HG03520 (cell line): ENCODE measurements around the gene VTN.

ENCODE experiments used
- ATAC-seq: cut with Tn5 transposase; IDR thresholded peaks from one replicate; pipeline ENCODE4 v1.9.1; 2021; ENCODE audit warnings: mild to moderate bottlenecking, moderate library complexity; ENCODE audit not compliant: unreplicated experiment

Gene VTN

DNA sequence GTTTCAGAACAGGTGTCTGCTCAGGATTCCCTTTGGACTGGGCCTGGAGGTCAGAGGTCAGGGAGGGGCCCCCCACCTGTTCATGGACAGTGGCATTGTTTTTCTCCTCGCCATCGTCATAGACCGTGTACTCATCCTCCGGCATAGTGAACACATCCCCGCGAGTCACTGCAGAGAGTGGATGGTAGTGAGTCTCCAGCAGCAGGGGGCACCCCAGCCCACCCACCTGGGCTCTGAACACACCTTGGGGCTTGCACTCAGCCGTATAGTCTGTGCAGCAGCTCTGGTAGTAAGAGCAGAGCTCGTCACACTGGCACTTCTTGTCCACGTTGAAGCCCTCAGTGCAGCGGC lies 448 bp downstream of the VTN start:
- no peak for ATAC-seq

DNA sequence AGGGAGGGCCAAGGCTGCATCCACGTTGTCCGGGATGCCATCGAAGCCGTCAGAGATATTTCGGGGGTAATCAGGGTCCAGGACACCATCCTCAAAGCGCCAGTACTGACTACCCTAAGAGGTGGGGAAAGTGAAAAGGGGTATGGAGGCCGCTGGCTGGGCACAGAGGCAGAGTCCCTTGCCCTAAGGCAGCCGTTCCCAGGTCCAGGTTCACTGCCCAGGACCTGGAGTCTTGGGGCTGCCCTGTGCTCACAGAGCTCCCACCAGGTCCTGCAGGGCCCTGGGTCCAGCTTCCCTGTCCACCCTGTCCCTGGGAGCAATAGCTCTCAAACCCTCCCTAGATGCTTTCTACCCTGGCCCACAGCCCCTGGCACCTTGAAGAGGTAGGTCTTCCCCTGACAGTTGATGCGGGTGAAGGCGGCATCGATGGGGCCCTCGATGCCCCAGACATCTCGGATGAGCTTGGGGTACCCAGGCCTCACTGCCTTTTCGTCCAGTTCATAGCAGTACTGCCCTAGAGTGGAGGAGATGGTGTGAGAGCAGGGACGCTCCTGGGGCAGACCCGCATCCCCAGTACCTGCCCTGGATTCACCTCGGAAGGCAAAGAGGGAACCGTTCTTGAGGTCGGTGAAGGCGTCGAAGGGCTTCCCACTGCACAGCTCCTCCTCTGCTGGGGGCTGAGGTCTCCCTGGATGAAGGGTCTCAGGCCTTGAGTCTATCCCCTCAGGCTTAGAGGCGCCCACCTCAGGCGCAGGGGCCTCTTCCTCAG lies 1.0 kb downstream of the VTN start:
- no peak for ATAC-seq

DNA sequence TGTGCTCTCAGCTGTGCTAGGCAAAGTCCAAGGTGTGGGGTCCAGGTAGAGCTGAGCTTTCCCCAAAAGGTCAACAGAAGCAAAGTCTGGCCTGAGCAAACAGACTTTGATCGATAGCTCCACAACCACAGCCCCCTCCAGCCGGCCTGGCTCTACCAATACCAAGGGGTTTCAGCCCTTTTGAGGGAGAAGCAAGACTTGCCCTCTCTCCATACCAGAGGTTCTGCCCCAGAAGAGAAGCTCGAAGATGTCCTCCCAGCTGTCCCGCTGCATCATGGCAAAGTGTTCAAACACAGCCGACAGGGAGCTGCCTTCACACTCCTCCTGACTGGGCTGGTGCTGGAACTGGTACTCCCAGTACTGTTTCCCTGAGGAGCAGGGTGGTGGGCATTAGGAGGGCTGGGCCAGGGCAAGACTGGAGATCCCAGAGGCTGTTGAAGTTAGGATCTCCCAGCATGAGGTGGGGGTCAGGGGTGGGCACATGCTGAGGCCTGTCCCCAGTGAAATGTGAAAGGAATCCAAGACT lies 1.7 kb downstream of the VTN start:
- no peak for ATAC-seq

DNA sequence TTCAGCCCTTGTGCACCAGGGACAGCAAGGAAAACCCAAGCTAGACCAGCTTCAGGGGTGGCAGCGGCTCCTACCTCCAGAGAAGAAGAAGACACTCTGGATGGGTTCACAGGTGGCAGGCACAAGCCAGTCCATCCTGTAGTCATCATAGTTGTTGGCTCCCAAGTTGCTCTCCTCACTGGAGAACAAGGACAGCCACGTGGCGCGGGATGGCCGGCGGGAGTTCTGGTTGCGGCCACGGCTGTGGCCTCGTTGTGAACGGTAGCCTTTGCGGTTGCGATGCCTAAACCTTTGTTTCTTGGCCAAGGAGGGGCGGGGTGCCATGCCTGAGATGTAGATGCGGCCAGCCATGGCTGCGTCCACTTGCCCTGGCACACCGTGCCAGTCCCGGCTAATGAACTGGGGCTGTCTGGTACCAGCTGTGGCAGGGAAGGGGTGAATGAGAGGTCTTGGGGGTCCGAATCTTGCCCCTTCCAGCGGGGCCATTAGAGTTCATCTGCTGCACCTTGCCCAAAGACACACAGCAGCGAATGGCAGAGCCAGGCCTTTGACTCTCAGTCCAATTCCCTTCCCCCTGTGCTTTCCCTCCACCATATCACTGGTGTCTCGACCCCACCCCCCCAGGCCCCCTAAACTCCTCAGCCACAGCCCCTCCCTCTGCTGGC lies 2.3 kb downstream of the VTN start:
- no peak for ATAC-seq

DNA sequence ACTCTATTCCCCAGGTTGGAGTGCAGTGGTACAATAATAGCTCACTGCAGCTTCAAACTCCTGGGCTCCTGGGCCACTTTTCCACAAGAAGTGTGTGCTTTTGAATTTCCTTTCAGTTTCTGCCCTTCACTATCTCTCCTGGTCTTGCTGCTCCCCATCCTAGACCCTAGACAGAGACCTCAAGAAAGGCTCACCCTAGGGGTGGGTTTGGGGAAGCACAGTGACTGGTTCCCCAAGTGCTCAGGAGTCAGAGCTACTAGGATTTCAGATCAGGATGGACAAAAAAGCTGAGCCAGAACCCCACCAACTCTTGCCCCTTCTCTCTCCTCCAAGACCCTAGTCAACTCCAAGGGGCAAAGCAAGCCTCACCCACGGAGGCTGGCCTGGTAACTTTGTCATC lies 3.5 kb downstream of the VTN start:
- no peak for ATAC-seq

DNA sequence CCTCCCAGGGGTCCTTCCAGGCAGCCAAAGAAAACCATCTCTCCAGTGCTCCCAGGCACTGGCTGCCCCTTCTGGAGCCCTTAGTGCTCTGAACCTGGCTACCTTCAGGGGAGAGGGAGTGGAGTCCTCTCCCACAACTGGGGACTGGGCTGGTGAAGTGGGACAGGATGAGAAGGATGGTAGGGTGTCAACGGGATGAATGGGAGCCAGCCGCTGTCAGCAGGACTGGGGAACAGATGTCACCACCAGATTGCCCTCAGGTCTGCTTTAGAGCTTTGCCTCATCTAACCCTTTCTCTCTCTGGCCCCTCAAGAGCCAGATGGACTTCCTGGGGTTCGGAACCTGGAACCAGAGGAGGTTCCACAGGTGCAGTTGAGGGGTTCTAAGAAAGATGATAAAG lies 4.6 kb downstream of the VTN start:
- ATAC-seq = no peak

DNA sequence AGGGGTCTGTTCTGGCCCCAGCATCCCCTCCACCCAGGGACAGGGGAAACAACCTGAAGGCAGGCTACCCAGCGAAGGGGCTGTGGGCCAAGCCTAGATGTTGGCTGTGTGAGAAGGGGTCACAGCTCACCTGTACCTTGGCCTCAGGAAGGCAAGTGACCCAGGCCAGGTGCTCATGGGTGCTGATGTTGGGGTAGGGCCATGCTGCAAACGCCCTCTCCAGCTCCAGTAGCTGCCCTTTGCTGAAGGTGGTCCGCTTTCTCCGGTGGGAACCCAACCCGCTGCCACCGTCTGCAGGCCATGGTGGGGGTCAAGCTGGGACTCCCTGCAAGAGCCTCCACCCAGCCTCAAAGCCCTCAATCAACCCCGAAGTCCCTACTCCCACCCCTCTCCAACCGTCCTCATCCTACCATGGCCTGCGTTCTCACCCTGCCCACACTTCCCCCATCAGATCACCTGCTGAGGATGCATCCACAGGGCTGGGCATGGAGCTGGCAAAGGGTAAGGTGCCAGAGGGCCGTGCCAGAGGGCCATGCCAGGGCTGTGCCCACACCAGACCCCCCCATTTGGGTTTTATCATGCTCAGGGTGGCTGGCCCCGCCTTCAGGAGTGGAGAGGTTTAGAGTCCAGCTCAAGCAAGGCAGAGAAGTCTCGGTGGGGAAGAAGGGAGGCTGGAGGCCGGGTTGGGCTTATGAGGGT lies 5.3 kb downstream of the VTN start, which contains the start of gene SEBOX:
Gene SEBOX, minus strand, starts transcription at position 535 of the 699 bp plus-strand sequence. Its CDS starts 48 bp downstream, at position 487.
- no peak for ATAC-seq

DNA sequence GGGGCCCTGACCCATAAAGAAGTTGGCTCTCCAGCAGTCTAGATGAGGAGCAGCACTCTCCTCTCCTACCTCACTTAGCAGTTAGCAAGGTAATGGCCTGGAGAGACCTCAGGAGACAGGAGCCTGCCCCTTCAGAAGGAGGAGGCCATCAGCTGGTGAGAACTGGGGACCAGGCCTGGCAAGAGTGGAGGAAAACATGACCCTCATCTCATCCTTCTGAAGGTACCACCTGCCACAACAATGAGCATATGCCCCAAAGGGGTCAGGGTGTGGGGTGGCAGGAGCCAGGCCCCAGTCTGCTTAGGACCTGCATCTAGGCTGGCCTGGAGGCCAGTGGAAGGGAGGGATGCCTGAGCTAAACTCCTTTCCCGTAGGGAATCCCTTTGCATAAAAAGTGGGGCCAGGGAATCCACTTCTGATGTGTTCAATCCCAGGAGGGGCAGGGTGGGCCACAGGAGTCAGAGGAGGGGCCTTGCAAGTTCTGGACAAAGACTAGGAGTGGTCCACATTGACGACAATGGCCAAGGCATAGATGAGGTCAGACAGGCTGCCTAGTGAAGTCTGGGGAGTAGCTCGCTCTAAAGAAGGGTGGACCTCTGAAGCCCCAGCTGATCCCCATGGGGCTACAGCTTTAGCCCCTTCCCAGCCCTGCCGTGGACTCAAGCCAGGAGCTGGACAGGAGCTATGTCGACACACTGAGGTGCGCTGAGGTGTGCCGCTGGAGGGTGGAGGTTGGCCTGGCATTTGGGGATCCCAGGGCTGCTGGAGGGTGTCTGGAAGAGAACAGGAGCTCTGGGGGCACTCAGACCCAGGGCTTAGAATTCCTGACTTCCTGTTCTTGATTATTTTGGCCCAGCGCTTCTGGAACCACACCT lies 6.1 kb downstream of the VTN start:
- no peak for ATAC-seq

DNA sequence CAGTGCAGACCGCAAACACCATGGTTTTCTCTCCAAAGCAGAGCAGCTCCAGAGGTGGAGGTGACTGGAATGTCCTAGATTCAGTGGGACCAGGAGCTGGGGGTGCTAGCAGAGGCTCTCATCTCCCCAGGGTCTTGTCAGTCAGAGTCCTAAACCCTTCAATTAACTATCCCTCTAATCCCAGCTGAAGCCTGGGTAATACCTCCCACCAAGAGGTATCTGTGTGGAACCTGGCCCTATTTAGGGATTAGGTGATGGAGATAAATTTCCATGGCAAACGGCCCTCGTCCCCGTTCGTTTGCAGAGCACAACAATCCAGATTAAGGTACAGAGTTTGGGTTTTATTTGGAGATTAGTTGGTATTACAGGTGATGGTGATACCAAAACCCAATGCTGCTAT lies 6.9 kb downstream of the VTN start:
- no peak for ATAC-seq

DNA sequence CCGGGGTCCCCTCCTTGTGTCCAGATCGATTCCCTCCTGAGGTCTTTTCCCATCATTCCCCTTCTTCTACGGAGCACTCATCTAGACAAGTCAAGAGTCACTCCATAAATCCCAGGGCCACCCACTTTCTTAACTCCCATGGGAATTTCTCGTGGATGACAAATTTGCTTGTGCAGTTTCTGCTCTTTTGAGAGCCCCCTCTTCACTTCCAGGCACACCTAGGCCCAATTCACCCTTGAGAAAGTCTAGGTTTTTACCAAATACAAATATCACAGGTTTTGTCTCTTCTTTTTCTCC lies 12.3 kb downstream of the VTN start:
- ATAC-seq = no peak

DNA sequence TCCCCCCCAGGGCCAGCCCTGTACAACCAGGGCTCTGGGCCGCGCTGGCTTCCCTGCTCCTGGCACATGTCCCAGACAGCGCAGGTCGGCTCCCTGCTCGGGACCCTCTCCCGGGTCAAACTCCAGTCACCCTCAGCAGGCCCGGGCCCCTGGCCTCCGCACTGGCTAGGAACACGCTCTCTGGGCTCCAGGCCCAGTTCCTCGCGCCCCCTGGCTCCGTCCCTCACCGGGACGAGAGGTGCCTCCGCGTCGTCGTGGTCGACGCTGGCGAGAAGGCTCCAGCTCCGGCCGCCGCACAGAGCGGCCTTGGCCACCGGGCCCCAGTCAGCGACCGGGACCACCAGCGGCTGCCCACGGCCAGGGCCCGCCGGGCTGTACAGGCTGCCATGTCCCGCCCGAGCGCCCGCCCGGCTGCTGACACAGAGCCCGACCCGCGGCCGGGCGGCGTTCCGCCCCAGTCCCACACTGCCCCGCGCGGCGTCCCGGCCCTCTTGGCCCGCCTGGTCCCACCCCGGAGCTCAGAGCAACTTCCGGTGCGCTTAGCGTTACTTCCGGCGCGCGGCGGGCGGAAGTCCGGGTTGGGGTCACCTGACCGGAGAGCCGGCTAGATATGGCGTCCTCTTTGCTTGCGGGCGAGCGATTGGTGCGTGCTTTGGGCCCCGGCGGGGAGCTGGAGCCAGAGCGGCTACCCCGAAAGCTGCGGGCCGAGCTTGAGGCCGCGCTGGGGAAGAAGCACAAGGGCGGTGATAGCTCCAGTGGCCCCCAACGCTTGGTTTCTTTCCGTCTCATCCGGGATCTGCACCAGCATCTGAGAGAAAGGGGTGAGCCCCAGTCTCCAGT lies 12.8 kb downstream of the VTN start, which contains the start of gene POLDIP2:
Gene POLDIP2, minus strand, starts transcription at position 467 of the 840 bp plus-strand sequence. Its CDS starts 79 bp downstream, at position 388.
- peak; percentile 92 for ATAC-seq

DNA sequence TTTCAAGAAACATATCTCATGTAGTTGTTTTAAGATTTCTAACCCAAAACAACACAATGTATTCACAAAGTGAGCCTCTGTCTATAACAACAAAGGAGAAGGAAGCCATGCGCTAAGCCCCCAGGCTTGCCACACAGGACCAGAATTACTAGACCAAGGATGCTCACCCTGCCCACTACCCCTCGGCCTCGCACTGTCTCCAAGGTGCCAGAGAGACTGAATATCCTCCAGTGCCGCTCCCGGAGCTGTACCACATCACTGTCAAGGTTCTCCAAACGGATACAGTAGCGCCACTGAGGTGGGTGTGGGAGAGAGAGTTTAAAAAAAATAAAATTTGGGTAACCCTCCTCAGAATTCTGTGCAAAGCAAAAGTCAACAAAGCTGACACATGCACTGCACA lies 19.8 kb downstream of the VTN start:
- no peak for ATAC-seq

DNA sequence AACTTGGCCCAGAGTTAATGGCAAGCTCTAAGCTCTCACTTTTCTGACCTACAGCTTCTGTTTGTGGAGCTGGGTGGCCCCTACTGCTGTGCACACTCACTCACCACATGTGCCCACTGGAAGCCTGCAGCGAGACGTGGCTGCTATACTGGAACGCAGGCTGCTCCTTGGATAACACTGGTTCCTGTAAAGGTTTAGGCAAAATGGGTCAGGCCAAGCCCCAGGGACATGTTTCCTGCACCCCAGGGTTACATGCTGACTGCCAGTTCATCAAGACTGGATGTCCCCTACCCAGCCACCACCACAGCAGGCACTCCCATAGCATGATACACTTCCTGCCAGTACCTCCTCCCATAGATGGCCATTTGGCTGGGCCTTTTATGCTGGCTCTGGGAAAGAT lies 21.1 kb downstream of the VTN start:
- no peak for ATAC-seq

DNA sequence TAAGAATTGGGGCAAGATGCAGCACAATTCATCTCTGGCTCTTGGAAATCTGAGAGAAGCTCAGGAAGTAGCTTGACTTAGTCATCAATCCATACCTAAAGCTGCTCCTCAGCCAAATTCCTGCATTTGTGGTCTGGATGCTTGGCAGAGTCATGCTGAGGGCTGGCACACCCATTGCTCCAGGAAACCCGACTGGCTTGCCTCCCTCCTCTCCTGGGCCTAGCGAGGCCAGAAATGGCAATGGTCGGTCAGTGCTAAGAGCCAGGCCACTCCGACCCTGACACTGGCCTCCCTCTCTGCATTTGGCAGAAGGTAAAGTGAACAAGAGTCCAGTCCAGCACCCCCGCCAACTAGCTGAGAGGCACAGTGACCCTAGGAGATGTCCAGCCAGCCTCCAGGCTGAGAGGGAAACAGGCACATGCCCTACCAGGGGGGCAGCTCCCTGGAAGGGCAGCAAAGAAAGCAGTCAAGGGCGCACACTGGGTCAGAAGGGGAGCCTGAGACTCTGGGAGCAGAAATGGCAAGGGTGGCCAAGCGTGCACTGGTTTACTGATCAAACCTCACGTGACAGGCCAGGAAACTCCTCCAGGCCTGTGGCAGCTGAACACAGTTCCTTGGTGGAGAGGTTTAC lies 22.7 kb downstream of the VTN start:
- no peak for ATAC-seq

DNA sequence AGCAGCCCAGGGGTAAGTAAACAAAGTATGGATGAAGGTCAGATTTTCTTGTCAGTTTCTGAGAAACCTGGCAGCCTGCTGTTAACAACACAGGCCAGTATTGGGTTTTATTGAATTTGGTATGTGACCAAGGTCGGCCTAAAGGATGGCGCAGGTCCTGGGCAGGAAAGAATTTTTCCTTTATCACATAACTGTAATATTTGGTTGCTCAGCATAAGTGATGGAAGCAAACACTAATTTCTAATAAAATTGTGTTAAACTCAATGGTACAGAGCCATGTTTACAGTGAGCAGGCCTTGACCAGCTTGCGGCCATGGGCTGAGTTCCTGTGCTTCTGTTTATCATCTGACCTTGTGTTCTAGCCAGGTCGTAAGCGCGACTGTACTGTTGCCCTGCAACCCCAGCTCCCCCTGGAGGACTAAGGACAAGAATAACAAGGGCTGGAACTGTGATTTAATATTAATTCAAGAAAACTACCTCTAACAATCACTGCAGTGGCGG lies 23.3 kb downstream of the VTN start:
- no peak for ATAC-seq

DNA sequence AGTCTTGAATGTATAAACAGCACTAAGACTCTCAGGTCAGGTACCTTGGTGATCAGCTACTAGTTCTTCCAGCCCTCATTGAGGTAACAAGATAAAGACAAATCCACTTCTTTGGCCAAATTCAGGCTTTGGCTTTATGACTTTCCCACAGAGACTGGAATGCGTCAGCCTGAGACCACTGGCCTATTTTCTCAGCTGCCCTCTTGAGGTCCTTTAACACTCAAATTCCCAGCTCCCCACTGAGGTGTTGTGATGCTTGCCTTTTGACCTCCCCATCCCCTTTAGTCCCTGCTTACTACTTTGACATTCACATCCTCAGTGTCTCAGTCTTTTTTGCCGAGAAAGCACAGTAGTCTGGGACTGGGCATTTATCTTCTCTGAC lies 23.9 kb downstream of the VTN start:
- ATAC-seq = no peak

DNA sequence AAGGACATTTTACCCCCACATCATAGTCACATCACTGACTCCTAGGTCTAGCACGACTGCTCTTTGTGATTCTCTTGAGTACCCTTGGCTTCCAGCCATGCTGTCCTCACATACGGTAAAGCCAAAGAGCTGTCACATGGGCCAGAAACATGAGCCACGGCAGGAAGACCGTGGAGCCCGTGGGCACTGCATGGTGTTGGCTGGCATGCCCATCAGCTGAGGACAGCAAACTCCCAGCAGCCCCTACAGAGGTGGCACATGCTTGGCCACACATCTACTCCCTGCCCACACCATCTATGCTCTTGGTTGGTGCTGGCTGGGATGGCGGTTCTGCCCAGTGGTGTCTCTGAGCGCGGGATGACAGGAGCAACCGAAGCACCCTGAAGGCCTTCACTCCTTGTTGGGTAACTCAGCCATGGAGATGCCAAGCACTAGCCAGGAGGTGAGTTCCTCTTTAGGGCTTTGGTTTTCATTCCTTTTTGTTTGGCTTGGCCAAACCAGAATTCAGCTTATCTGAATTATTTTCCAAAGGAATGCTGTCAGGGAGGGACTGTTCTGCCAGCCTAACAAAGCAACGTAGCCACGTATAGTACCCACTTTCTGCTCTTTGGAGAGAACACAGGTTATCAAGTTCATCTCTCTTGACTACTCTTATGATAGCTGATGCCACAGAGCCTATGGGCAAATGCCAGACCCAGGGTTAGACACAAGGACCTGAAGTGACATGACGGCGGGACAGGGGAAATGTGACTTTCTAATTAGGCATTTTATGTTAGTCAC lies 24.5 kb downstream of the VTN start:
- no peak for ATAC-seq

DNA sequence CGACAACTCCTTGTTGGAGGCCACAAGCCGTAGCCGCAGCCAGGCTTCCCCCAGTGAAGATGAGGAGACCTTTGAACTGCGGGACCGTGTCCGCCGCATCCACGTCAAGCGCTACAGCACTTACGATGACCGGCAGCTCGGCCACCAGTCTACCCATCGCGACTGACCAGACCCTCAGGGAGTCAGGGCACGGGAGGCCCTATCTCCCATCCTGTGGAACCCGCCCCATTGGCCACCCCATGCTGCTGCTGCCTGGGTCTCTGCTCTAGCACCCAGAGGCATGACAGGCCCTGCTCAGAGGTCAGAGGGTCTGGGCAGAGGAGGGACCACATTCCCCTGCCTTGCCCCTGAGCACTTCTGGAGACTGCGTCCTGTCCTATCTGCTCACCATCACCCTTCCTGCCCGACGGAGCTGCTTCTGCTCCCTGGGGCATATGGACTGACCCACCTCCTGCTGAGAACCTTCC lies 25.6 kb downstream of the VTN start:
- no peak for ATAC-seq

DNA sequence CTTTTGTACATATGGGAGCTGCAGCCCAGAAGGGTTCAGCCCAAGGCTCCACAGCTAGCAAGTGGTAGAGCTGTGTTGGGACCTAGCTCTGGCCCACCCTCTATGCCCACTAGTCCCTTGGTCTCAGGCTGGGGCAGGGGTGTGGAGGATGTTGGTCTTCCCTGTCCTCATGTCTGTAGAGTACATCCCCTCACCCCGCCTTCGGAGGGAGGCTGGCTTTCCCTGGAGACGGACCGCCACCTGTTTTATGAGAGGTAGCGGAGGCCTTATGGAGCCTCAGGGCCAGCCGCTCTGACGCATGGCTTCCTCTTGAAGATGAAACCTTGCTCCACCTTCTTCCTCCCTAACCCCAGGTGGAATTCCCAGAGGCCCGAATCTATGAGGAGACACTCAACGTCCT lies 26.1 kb downstream of the VTN start:
- ATAC-seq = no peak
